ENCODE measurements around the gene PCLO. TPM values are rescaled to one million over a fixed set of nuclear protein-coding genes. Genes with fewer than 3 reads are reported as not detected.

PCLO gene
- total RNA-seq, 2 donors from 2014 or later, result 10.9 to 20.8 TPM

GRCh38 chr7:83190659-83191389 is 28.1 kb upstream of the PCLO start:
- TF ChIP-seq POLR2A (IDR thresholded peaks at IDR 0.05), result no peak
- no peak for TF ChIP-seq CTCF (IDR thresholded peaks at IDR 0.05)
- intact Hi-C loops (cut with DNase I), result no loop called here

GRCh38 chr7:83178796-83179195 is 16.1 kb upstream of the PCLO start:
- no peak for TF ChIP-seq POLR2A (IDR thresholded peaks at IDR 0.05)
- TF ChIP-seq CTCF (IDR thresholded peaks at IDR 0.05), result no peak

More at GRCh38 chr7:83190659-83191389, 28.1 kb upstream of the PCLO start:
- Histone ChIP-seq H3K27me3 (no peaks in the 10 kb centered on the region), H3K4me3 (no peak overlapping the region), H3K9me3 (no peaks in the 10 kb centered on the region), H3K4me1 (no peaks in the 10 kb centered on the region), H3K27ac (no peak overlapping the region), H3K36me3 (replicated peaks in 1 of 2; ENCODE audit: insufficient read depth in 1 of 2, low read depth in 2 of 2) (no peaks in the 10 kb centered on the region)
- no peak for DNase-seq
- ATAC-seq, result no peak

GRCh38 chr7:83178066-83178465 is 15.4 kb upstream of the PCLO start:
- no peak for DNase-seq
- Histone ChIP-seq H3K4me1 (no peaks in the 10 kb centered on the region), H3K9me3 (peaks cover 0 to 4% (median 0%) of the 10 kb centered on the region in 3 donors), H3K4me3 (no peak overlapping the region), H3K27me3 (no peaks in the 10 kb centered on the region), H3K27ac (no peak overlapping the region), H3K36me3 (replicated peaks in 1 of 2; ENCODE audit: insufficient read depth in 1 of 2, low read depth in 2 of 2) (no peaks in the 10 kb centered on the region)
- intact Hi-C loops (cut with DNase I), result no loop called here
- no peak for ATAC-seq
- WGBS, 2 donors, result 53 to 64% methylated on average over 4 of the region's 4 CpGs
- TF ChIP-seq CTCF (IDR thresholded peaks at IDR 0.05), result no peak
- TF ChIP-seq POLR2A (IDR thresholded peaks at IDR 0.05), result no peak

More at GRCh38 chr7:83178796-83179195, 16.1 kb upstream of the PCLO start:
- Histone ChIP-seq H3K4me1 (no peaks in the 10 kb centered on the region), H3K36me3 (replicated peaks in 1 of 2; ENCODE audit: insufficient read depth in 1 of 2, low read depth in 2 of 2) (no peaks in the 10 kb centered on the region), H3K4me3 (no peak overlapping the region), H3K27ac (no peak overlapping the region), H3K9me3 (peaks cover 0 to 4% (median 0%) of the 10 kb centered on the region in 3 donors), H3K27me3 (no peaks in the 10 kb centered on the region)
- ATAC-seq, result no peak
- WGBS, 2 donors, result 41 to 63% methylated on average over 1 of the region's 1 CpG
- no peak for DNase-seq
- intact Hi-C loops (cut with DNase I), result no loop called here

- Histone ChIP-seq H3K27ac (no peak overlapping the region), H3K9me3 (no peaks in the 10 kb centered on the region), H3K36me3 (replicated peaks in 1 of 2; ENCODE audit: insufficient read depth in 1 of 2, low read depth in 2 of 2) (no peaks in the 10 kb centered on the region), H3K4me1 (no peaks in the 10 kb centered on the region), H3K4me3 (no peak overlapping the region), H3K27me3 (no peaks in the 10 kb centered on the region)
- TF ChIP-seq POLR2A (IDR thresholded peaks at IDR 0.05) (no peak), CTCF (IDR thresholded peaks at IDR 0.05) (no peak)
- ATAC-seq (no peak), DNase-seq (no peak)
- intact Hi-C loops (cut with DNase I), result no loop called here
Observed at GRCh38 chr7:83173664-83174063, 11.0 kb upstream of the PCLO start.

GRCh38 chr7:83166781-83167180 is 4.1 kb upstream of the PCLO start:
- no peaks in the 10 kb centered on the region for H3K27me3 ChIP-seq
- H3K9me3 ChIP-seq, result no peaks in the 10 kb centered on the region
- intact Hi-C loops (cut with DNase I), result no loop called here
- WGBS, 2 donors, result 76 to 93% methylated on average over 1 of the region's 1 CpG
- no peaks in the 10 kb centered on the region for H3K4me1 ChIP-seq
- no peaks in the 10 kb centered on the region for H3K36me3 ChIP-seq (replicated peaks in 1 of 2; ENCODE audit: insufficient read depth in 1 of 2, low read depth in 2 of 2)
- TF ChIP-seq POLR2A (IDR thresholded peaks at IDR 0.05) (no peak), CTCF (IDR thresholded peaks at IDR 0.05) (no peak)
- DNase-seq, result no peak
- no peak overlapping the region for H3K27ac ChIP-seq
- no peak for ATAC-seq
- H3K4me3 ChIP-seq, result no peak overlapping the region

All from body of pancreas (tissue), 4 donors.